Amniotic stem cell (primary cell): ENCODE measurements around the gene ODAM.
"Not testable (repeated sequence)": the region's sequence is repeated elsewhere in the genome, so short reads cannot be mapped to it uniquely, and the experiment has no call there.

Experiments
- DNase-seq: peaks from one replicate; lab custom pipeline; 2025; lab: John Stamatoyannopoulos, UW

Gene ODAM

DNA sequence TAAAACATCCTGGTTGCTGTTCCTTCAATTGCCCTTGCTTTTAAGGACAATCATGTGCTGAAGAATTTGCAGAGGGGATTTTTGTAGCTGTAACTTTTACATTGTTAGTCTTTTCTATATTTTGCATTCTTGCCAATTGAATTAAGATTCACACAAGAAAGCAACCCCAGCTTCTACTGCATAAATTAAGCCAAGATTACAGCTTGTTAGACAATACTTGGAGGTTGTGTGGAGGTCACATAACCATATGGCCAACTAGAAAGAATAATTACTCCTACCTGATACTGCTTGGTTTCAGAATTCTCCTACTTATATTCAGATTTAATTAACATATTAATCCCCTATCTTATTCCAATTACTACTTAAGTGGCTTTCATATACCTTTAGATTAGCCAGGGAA is 26.3 kb downstream of the ODAM start:
- DNase-seq: not testable (repeated sequence)

DNA sequence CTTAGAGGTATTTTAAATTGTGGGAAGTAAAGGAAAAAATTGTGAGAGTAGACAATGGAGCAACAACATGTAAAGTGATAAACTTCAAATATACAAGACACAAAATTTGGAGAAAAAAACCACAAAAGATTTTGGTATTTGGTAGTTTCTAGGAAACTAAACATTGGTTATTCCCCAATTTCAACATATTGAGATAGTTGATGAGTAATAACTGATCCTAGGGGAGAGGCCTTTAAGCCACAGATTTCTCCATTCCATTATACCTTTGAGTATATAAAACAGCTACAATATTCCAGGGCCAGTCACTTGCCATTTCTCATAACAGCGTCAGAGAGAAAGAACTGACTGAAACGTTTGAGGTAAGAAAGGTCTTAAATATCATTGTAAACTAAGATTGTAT is 30.3 kb downstream of the ODAM start, which contains the start of gene FDCSP:
Gene FDCSP, plus strand, starts transcription at position 301 of the 400 bp plus-strand sequence. CDS start 5,071 bp downstream, outside the sequence.
- no peak for DNase-seq

DNA sequence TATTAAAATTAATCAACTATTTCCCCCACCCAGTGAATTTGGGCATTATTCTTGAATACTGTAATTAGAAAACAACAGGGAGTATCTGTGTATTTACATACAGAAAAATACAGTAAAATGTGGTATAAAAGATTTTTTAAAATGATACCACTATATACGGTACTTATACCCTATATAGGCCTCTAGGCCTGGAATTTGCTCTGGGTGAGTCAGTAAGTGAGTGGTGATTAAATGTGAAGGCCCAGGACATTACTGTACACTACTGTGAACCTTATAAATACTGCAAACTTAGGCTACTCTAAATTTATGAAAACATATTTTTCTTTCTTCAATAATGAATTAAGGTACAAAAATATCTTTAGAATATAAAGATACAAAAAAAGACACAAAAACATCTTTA is 40.6 kb downstream of the ODAM start:
- no peak for DNase-seq

DNA sequence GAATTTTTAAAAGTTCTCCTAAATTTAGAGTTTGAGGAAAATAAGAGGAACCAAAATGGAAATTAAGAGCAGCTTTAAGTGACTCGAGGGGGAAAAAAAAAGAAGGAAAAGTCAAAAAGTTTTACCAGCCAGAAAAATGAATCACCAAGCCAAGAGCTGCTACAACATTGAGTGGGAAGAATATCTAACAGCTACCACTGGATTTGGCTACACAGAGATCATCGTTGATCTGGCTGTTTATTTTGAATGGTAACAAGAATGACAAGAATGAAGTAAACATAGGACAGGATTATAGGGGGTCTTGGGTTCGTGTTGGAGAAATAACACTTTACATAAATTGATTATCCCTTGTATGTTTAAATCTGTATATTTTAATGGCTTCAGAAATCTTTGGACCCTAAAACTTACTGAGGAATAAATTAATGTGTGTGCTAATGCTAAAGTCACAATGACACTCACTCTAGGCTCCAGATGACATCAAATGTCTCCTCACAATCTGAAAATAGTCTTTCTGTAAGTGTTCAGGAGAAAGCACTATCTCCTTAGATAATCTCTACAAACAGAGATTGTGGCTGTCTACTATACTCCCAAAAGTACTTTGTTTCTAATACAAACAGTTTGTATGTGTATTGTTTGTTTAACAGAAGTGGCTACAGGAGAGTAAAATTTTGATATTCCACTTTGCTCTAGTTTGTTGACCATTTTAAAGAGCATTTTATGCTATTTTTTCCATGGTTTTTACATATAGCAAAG is 43.8 kb downstream of the ODAM start:
- no peak for DNase-seq

DNA sequence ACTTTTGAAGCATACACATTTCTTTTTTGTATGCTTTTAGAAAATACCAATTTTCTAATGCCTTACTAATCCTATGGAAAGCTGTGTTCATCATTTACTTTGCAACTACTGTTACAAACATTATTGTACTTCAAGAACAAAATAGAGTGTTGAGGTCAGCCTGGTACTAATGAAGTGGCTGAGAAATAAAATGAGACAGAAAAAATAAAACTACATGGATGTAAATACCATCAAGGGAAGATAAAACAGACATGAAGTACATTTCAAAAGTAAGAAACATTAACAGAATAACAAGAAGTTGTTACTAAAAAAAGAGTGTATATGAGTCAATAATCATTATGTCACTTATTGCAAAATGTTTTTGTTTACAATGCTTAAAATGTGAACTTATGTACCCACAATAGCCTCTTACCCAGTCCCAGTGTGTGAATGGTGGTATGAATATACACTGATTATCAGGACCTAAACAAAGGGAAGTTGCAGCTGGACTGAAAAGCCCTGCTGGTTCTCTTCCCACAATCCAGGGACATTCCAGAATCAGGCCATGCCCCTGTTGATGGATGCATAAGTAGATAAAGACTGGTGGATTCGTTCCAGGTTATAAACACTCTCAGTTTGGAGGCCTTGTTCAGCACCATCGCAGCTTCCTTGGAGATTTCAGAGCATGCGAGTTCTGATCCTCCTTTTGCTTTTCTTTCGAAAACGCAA is 44.5 kb downstream of the ODAM start:
- DNase-seq: no peak

DNA sequence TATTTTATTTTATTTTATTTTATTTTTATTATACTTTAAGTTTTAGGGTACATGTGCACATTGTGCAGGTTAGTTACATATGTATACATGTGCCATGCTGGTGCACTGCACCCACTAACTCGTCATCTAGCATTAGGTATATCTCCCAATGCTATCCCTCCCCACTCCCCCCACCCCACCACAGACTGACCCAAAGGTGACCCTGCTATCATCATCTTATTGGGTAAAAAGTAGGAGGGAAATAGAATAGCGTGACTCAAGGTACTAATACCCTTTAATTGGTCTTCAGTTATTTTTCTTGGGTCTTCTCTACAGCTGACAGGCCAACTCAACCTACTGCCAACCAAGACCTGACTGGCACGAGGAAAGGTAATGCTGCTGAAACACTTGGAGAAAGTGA is 46.8 kb downstream of the ODAM start, which contains the start of gene CSN3:
Gene CSN3, plus strand, starts transcription at position 301 of the 400 bp plus-strand sequence. CDS start 2,223 bp downstream, outside the sequence.
- DNase-seq: not testable (repeated sequence)

DNA sequence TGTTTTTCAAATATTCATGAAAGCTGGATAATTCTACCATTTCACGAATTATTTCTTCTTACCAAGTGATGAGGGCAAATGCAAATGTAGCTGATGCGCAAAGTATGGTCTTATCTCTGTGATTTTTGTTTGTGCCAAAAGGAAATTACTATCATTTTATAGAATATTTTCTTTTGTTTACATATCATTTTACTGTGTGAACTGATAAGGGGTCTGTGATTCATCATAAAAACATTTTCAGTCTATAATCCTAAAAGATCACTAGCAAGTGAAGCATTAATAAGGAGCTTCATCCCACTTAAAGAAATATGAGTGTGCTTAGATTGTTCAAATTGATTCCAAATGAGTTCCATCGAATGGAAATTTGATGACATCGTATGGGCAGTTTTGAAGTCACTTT is 47.6 kb downstream of the ODAM start:
- no peak for DNase-seq

DNA sequence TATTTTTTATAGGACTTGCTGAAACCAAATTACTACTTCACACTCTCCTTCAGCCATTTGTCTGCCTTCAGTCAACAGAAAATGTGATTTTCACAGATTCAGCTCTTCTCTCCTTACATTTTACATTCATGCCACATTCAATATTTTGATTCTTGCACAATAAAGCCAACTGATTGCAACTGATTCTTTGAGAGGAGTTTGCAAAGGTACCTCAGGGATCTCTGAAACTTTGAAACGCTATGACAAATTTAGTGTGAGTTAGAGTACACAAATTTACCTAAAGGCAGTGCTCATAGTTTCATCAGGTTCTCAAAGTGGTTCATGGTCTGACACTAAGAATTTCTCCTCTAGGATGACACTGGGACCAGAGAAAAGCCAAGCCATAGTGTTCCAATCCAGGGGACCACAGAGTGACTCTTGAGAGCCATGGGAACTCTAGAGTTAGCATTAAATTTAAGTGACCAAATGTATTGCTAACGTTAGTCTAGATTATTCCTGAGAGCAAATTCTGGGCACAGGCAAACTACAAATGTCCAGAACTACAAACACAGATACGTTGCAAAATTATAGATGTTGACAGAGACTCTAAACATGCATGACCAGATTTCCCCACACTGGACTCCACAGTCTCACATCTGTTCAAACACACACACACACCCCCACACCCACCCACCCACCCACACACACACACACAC is 55.9 kb downstream of the ODAM start:
- no peak for DNase-seq

DNA sequence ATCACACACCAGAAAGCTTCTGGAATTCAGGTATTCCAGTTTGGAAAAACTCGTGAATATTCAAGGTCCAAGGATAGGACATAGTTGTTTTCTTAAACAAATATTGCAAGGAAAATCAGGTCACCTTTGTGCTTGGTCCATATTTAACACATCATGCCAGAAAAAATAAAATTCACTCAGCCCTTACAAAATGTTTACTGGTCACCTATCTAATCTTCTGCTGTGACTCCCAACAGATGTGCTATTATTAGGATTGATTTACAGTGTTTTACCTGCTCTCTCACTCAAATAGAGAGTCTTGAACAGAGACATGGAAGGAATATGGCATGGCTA is 56.4 kb downstream of the ODAM start:
- no peak for DNase-seq
